OCI-LY7 (cell line): ENCODE data around the gene C1orf198. TPM values are rescaled to one million over a fixed set of nuclear protein-coding genes. Genes with fewer than 3 reads are reported as not detected.

Source experiments
- BruUV-seq: library from RNA; stranded (reverse); fragments of 400-500 nt; replicated peaks from 2 replicates; lab custom pipeline; 2021; lab: Mats Ljungman, UMichigan
- CTCF ChIA-PET: fragments of 300-600 bp; sonication (Branson Sonifier 250); formaldehyde crosslinking; loops from one replicate; lab custom pipeline; 2022; ENCODE audit warnings: antibody characterized with exemption; ENCODE audit not compliant: unreplicated experiment; lab: Charles Lee
- POLR2A ChIA-PET: fragments of 300-600 bp; sonication (Branson Sonifier 250); formaldehyde crosslinking; loops from one replicate; lab custom pipeline; 2022; ENCODE audit warnings: antibody characterized with exemption; lab: Charles Lee
- DNase-seq: peaks from one replicate; pipeline ENCODE4 v3.0.0-alpha.2; 2015; ENCODE audit warnings: low spot score
- H2AFZ ChIP-seq: fragments of 200-600 bp; sonication (generic), shearing (Covaris generic); 2 replicates; pipeline ENCODE4 v1.6.1; 2014; ENCODE audit warnings: mild to moderate bottlenecking, antibody characterized with exemption, low read length, moderate library complexity
- H3K27ac ChIP-seq: fragments of 200-600 bp; sonication (generic); 2 replicates; pipeline ENCODE4 v1.5.1; 2014; ENCODE audit warnings: mixed run types, low read depth, mild to moderate bottlenecking, moderate library complexity, low read length, inconsistent platforms; ENCODE audit not compliant: poor library complexity, severe bottlenecking
- H3K36me3 ChIP-seq: fragments of 200-600 bp; sonication (generic); 2 replicates; pipeline ENCODE4 v1.6.1; 2014; ENCODE audit warnings: mild to moderate bottlenecking, antibody characterized with exemption, low read length, moderate library complexity, mixed read lengths; ENCODE audit not compliant: insufficient read depth
- H3K4me1 ChIP-seq: fragments of 200-600 bp; sonication (generic); 2 replicates; pipeline ENCODE4 v1.5.1; 2014; ENCODE audit warnings: mild to moderate bottlenecking, low read length; ENCODE audit not compliant: insufficient read depth, poor library complexity, severe bottlenecking
- H3K4me2 ChIP-seq: fragments of 200-600 bp; sonication (generic); 2 replicates; pipeline ENCODE4 v1.6.1; 2014; ENCODE audit warnings: mild to moderate bottlenecking, low read length
- H3K4me3 ChIP-seq: fragments of 200-600 bp; sonication (generic); 2 replicates; pipeline ENCODE4 v1.5.1; 2014; ENCODE audit warnings: mild to moderate bottlenecking, low read depth, low read length; ENCODE audit not compliant: poor library complexity, severe bottlenecking
- H3K79me2 ChIP-seq: fragments of 200-600 bp; sonication (generic); 2 replicates; pipeline ENCODE4 v1.6.1; 2016; ENCODE audit warnings: low read depth, mild to moderate bottlenecking, low read length, moderate library complexity, mixed read lengths; ENCODE audit not compliant: insufficient read depth
- H3K9me2 ChIP-seq: fragments of 200-600 bp; sonication (generic); 2 replicates; pipeline ENCODE4 v1.6.1; 2016; ENCODE audit warnings: mild to moderate bottlenecking, low read length, mixed read lengths; ENCODE audit not compliant: insufficient read depth
- H3K9me3 ChIP-seq: fragments of 200-600 bp; sonication (generic); 2 replicates; pipeline ENCODE4 v1.6.1; 2014; ENCODE audit warnings: mild to moderate bottlenecking, mixed run types, low read length, mixed read lengths
- H4K20me1 ChIP-seq: fragments of 200-600 bp; sonication (generic); 2 replicates; pipeline ENCODE4 v1.6.1; 2014; ENCODE audit warnings: mild to moderate bottlenecking, antibody characterized with exemption, low read length, moderate library complexity, mixed read lengths; ENCODE audit not compliant: insufficient read depth
- CTCF ChIP-seq: fragments of 200-600 bp; sonication (generic); conservative IDR thresholded peaks from 2 replicates; pipeline ENCODE4 v1.5.1; 2014; ENCODE audit warnings: mild to moderate bottlenecking, antibody characterized with exemption, low read length, moderate library complexity, mixed read lengths
- EZH2phosphoT487 ChIP-seq: fragments of 200-600 bp; sonication (generic); IDR thresholded peaks from 2 replicates; pipeline ENCODE4 v1.6.1; 2018; ENCODE audit warnings: low read depth, borderline replicate concordance, mild to moderate bottlenecking, mixed run types, antibody characterized with exemption, low read length, moderate library complexity, mixed read lengths
- intact Hi-C: fragments of 100-400 bp; cut with micrococcal nuclease; formaldehyde crosslinking; loops from one replicate; pipeline ENCODE4 v1.10.0; 2022; ENCODE audit not compliant: unreplicated experiment
- total RNA-seq, 2 experiments: library from RNA; depleted of rRNA in 1 of 2; stranded (reverse); fragments of >200 nt in 1 of 2; shearing (Covaris generic) in 1 of 2; gene quantifications; 2 replicates each; pipeline ENCODE4 v1.2.3, GENCODE V29; 2014 to 2022

C1orf198 gene
- total RNA-seq, 2 experiments from 2014 or later, result 5.7 to 6.5 TPM

- Histone ChIP-seq H3K9me2 (no peaks in the 10 kb centered on the region), H3K4me2 (no peak overlapping the region), H3K4me3 (no peak overlapping the region), H2AFZ (no peak overlapping the region), H4K20me1 (no peaks in the 10 kb centered on the region), H3K79me2 (no peaks in the 10 kb centered on the region), H3K36me3 (no peaks in the 10 kb centered on the region), H3K9me3 (no peaks in the 10 kb centered on the region), H3K4me1 (no peaks in the 10 kb centered on the region), H3K27ac (no peak overlapping the region)
- no peak for DNase-seq
- TF ChIP-seq CTCF (no peak), EZH2phosphoT487 (no peak)
- intact Hi-C loops, result loop anchor here (1.0 kb wide), 1 partner anchor 413 kb away; no protein-coding TSS in a partner anchor
- POLR2A ChIA-PET, result interaction anchor here (0.5 kb wide), 1 partner anchor 503 kb away, joined by 3 read pairs; no protein-coding TSS in a partner anchor
- BruUV-seq, result no TSS peak
- CTCF ChIA-PET, result no interaction called here
These were observed 69.8 kb downstream of the C1orf198 start for GRCh38 chr1:230798491-230798890.

- Histone ChIP-seq H3K9me3 (no peaks in the 10 kb centered on the region), H3K4me2 (no peak overlapping the region), H3K4me3 (no peak overlapping the region), H2AFZ (no peak overlapping the region), H3K36me3 (no peaks in the 10 kb centered on the region), H3K27ac (no peak overlapping the region), H4K20me1 (no peaks in the 10 kb centered on the region), H3K9me2 (no peaks in the 10 kb centered on the region), H3K4me1 (no peaks in the 10 kb centered on the region), H3K79me2 (no peaks in the 10 kb centered on the region)
- ChIA-PET CTCF (no interaction called here), POLR2A (interaction anchor here (0.5 kb wide), 1 partner anchor 503 kb away, joined by 3 read pairs; no protein-coding TSS in a partner anchor)
- peak; percentile 5 for DNase-seq
- no TSS peak for BruUV-seq
- no peak for TF ChIP-seq EZH2phosphoT487
- peak; percentile 54 for TF ChIP-seq CTCF
- intact Hi-C loops, result loop anchor here (1.0 kb wide), 1 partner anchor 413 kb away; no protein-coding TSS in a partner anchor
These were observed 70.4 kb downstream of the C1orf198 start for GRCh38 chr1:230797942-230798365.

- Histone ChIP-seq H3K9me3 (no peaks in the 10 kb centered on the region), H3K36me3 (no peaks in the 10 kb centered on the region), H3K9me2 (no peaks in the 10 kb centered on the region), H2AFZ (no peak overlapping the region), H3K4me3 (no peak overlapping the region), H3K4me1 (no peaks in the 10 kb centered on the region), H3K27ac (no peak overlapping the region), H3K79me2 (no peaks in the 10 kb centered on the region), H4K20me1 (no peaks in the 10 kb centered on the region), H3K4me2 (no peak overlapping the region)
- DNase-seq, result no peak
- POLR2A ChIA-PET, result no interaction called here
- intact Hi-C loops, result no loop called here
- CTCF ChIA-PET, result no interaction called here
- TF ChIP-seq CTCF, result no peak
- TF ChIP-seq EZH2phosphoT487, result no peak
- no TSS peak for BruUV-seq
These were observed 70.9 kb downstream of the C1orf198 start for GRCh38 chr1:230797376-230797920.
